Thoracic aorta (tissue), 2 donors: ENCODE measurements around the gene SMPDL3A. TPM values are rescaled to one million over a fixed set of nuclear protein-coding genes. Genes with fewer than 3 reads are reported as not detected.

Experiments used
- ATAC-seq: fragments of 150-250 bp; one replicate; pipeline ENCODE4 v1.8.0; 2017; ENCODE audit warnings: low read depth; ENCODE audit not compliant: insufficient number of reproducible peaks, low FRiP score
- DNase-seq: peaks from one replicate; pipeline ENCODE4 v3.0.0-alpha.2; 2020; ENCODE audit warnings: low spot score
- H3K27ac ChIP-seq, 2 donors: fragments of 200-600 bp; sonication (generic); 1 replicate in 1 of 2; 2 replicates in 1 of 2; pipeline ENCODE4 v1.5.1; 2016; ENCODE audit warnings: mild to moderate bottlenecking in 2 of 2, moderate library complexity in 2 of 2
- H3K27me3 ChIP-seq: fragments of 200-600 bp; sonication (generic); replicated peaks from 2 replicates; pipeline ENCODE4 v1.6.0; 2016; ENCODE audit warnings: mild to moderate bottlenecking; ENCODE audit not compliant: insufficient read depth
- H3K36me3 ChIP-seq: fragments of 200-600 bp; sonication (generic); one replicate; pipeline ENCODE4 v1.5.1; 2016
- H3K4me1 ChIP-seq, 2 donors: fragments of 200-600 bp; sonication (generic); 1 replicate in 1 of 2; 2 replicates in 1 of 2; pipeline versions ENCODE4 v1.5.1 to v1.6.0; 2016; ENCODE audit warnings: low read depth in 2 of 2, mild to moderate bottlenecking in 1 of 2; ENCODE audit not compliant: control insufficient read depth in 1 of 2
- H3K4me3 ChIP-seq: fragments of 200-600 bp; sonication (generic); 2 replicates; pipeline ENCODE4 v1.5.1; 2016; ENCODE audit warnings: mild to moderate bottlenecking
- H3K9me3 ChIP-seq: fragments of 200-600 bp; sonication (generic); 2 replicates; pipeline ENCODE4 v1.5.1; 2016
- CTCF ChIP-seq: fragments of 200-600 bp; sonication (generic); IDR thresholded peaks from one replicate; pipeline ENCODE4 v1.5.1; 2019; ENCODE audit warnings: antibody characterized with exemption
- total RNA-seq, 2 donors: library from RNA; depleted of rRNA; stranded (reverse); fragments of >200 nt; gene quantifications; one replicate each; pipeline versions ENCODE4 v1.1.0 to v1.2.3, GENCODE V29; 2016

Gene SMPDL3A
- total RNA-seq, 2 donors from 2014 or later, result 4.2 to 8.0 TPM

- no peak for TF ChIP-seq CTCF
- no peak for ATAC-seq
- H3K36me3 ChIP-seq, result no peaks in the 10 kb centered on the region
- no peaks in the 10 kb centered on the region for H3K9me3 ChIP-seq
- H3K4me3 ChIP-seq, result no peak overlapping the region
- DNase-seq, result no peak
- H3K27ac ChIP-seq, result no peak overlapping the region
- no peaks in the 10 kb centered on the region for H3K4me1 ChIP-seq
- H3K27me3 ChIP-seq, result no peaks in the 10 kb centered on the region
Measured at GRCh38 chr6:122778302-122778701, 10.8 kb upstream of the SMPDL3A start.

GRCh38 chr6:122778985-122779661, 9.9 kb upstream of the SMPDL3A start:
- H3K36me3 ChIP-seq, result no peaks in the 10 kb centered on the region
- no peaks in the 10 kb centered on the region for H3K27me3 ChIP-seq
- no peak overlapping the region for H3K27ac ChIP-seq
- ATAC-seq (no peak), DNase-seq (no peak)
- no peaks in the 10 kb centered on the region for H3K9me3 ChIP-seq
- H3K4me3 ChIP-seq, result no peak overlapping the region
- H3K4me1 ChIP-seq, result no peaks in the 10 kb centered on the region
- no peak for TF ChIP-seq CTCF

GRCh38 chr6:122779667-122780066, 9.4 kb upstream of the SMPDL3A start, which contains the start of gene FABP7:
TSS of gene FABP7 (plus strand) at chr6:122779716. CDS start at chr6:122779795, 79 bp downstream.
- no peak for TF ChIP-seq CTCF
- no peaks in the 10 kb centered on the region for H3K27me3 ChIP-seq
- ATAC-seq, result no peak

GRCh38 chr6:122780114-122780513, 8.9 kb upstream of the SMPDL3A start:
- Histone ChIP-seq H3K4me1 (no peaks in the 10 kb centered on the region), H3K36me3 (no peaks in the 10 kb centered on the region), H3K27ac (no peak overlapping the region), H3K4me3 (no peak overlapping the region), H3K9me3 (no peaks in the 10 kb centered on the region), H3K27me3 (no peaks in the 10 kb centered on the region)
- TF ChIP-seq CTCF, result no peak
- DNase-seq, result no peak
- no peak for ATAC-seq

More at GRCh38 chr6:122779667-122780066, 9.4 kb upstream of the SMPDL3A start, which contains the start of gene FABP7:
- no peaks in the 10 kb centered on the region for H3K9me3 ChIP-seq
- H3K4me1 ChIP-seq, result no peaks in the 10 kb centered on the region
- H3K4me3 ChIP-seq, result no peak within 1 kb of the TSS
- DNase-seq, result no peak
- no peaks in the 10 kb centered on the region for H3K36me3 ChIP-seq
- no peak within 1 kb of the TSS for H3K27ac ChIP-seq

- Histone ChIP-seq H3K27me3 (no peaks in the 10 kb centered on the region), H3K9me3 (no peaks in the 10 kb centered on the region), H3K4me1 (no peaks in the 10 kb centered on the region), H3K27ac (no peak overlapping the region), H3K36me3 (no peaks in the 10 kb centered on the region), H3K4me3 (no peak overlapping the region)
- ATAC-seq, result no peak
- TF ChIP-seq CTCF, result no peak
- no peak for DNase-seq
Measured at GRCh38 chr6:122781716-122782115, 7.3 kb upstream of the SMPDL3A start.
